HG03064 (cell line): ENCODE results near the gene LRRN4CL.
A peak's percentile ranks its signal among the peaks of the same experiment; 100 is the strongest.
"Not testable (repeated sequence)": the region's sequence is repeated elsewhere in the genome, so short reads cannot be mapped to it uniquely, and the experiment has no call there.

Experiments used
- ATAC-seq: cut with Tn5 transposase; IDR thresholded peaks from one replicate; pipeline ENCODE4 v1.9.1; 2021; ENCODE audit warnings: low read depth; ENCODE audit not compliant: unreplicated experiment

Gene LRRN4CL

DNA sequence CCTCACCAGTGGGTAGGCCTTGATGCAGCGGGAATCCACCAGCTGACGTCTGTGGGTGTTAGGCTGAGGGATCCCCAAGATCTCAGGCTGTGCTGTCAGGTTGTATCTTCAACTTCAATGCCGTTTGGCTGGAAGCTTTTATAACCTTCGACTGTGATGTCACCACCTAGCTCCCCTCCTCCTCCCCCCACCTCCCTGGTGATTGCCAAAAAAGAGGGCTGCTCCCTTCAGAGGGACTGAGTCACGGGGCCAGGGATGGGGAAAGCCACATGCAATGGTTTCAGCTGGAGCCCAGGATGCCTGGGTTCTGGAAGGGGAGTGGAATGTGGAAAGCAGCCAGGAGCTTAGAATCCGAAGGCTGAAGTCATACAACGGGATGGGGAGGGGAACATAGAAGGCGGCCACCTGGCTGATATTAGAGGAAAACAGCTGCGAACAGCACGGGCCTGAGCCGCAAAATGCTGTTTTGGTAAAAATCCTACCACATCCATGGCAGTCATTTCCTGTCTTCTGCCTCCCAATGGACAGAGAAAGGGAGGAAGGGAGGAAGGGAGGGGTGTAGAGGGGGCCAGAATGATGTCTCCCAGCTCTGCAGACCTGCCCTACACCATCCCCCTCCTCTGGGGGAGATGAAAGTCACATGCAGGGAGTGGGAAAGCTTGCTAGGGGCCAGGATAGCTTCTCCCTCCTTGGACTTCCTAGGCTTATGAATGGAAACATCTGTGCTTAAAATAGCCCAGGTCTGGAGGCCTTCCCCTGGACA is at the start of gene LRRN4CL:
LRRN4CL (minus strand) TSS at position 110 of the 763 bp plus-strand sequence. CDS start 1,022 bp downstream, outside the sequence.
- no peak for ATAC-seq

DNA sequence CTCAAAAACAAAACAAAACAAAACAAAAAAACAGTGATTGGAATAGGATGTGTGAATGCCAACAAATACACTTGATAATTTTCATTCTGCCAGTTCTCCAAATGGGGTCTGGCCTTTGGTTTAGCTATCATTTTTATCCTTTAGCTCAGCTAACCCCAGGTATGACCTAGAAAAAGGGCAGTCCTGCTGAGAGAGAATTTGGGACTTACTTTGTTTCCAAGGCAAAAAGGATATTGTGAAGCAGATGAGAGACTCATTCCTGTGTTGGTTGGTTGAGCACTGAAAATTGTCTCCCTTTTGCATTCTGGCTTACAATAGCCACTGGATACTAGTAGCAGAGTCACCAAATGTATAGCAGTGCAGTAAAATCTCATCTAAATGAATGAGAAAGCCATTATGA is 47.9 kb upstream of the LRRN4CL start:
- no peak for ATAC-seq

DNA sequence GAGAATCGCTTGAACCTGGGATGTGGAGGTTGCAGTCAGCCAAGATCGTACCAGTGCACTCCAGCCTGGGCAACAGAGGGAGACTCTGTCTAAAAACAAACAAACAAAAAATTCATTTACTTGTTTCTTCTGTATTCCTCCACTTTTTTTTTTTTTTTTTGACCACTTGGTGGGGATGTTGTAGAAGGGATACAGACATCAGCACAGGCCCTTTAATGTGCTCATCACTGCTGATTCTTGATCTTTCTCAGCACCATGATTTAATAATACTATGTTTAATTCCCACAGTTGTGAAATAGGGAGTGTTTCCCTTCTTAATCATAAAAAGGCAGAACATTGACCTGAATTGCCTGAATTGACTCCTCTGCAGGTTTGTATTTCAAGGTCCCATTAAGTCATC is 43.5 kb upstream of the LRRN4CL start:
- no peak for ATAC-seq

DNA sequence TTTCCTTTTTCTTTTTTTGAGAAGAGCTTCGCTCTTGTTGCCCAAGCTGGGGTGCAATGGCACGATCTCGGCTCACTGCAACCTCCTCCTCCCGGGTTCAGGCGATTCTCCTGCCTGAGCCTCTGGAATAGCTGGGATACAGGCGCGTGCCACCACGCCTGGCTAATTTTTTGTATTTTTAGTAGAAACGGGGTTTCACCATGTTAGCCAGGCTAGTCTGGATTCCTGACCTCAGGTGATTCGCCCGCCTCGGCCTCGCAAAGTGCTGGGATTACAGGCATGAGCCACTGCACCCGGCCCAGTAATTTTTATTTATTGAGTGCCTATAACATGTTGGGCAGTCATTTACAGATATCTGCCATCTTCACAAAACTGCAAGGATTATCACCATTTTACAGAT is 40.7 kb upstream of the LRRN4CL start:
- ATAC-seq: not testable (repeated sequence)

DNA sequence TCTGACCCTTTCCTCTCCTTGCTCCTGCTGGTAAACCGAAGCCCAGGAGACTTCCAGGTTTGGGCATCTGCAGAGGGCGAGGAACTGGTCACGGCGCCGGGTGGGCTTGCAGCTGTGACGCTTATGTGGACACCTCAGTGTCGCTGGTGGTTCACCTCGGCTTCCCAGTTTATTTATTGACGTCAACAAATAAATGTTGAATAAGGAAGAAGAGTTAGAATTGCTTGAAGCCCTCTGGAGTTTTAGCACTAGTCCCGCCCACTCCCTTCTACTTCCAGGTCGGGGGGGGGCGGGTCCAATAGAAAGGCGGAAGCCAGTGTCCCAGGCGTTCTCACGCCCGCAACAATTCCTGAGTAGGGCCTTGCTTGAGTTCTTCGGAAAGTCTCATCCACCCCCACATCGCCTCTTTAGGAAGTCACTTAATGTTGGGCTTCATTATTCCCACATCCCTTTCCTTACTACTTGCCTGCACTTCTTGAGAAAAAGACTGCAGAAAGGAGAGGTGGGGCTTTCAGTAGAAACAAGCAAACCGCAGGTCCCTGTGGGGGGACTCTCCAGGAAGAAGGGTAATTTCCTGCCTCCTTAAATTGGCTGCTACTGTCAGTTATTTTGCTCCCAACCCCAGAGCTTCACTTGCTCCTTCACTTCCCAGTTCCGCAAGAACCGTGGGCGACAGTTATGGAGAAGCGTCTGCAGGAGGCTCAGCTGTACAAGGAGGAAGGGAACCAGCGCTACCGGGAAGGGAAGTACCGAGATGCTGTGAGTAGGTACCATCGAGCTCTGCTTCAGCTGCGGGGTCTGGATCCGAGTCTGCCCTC is 39.0 kb upstream of the LRRN4CL start, which contains the start of gene TTC9C:
TTC9C (plus strand) TSS at position 316 of the 818 bp plus-strand sequence; CDS start at position 679, 363 bp downstream.
- peak; percentile 18 for ATAC-seq

DNA sequence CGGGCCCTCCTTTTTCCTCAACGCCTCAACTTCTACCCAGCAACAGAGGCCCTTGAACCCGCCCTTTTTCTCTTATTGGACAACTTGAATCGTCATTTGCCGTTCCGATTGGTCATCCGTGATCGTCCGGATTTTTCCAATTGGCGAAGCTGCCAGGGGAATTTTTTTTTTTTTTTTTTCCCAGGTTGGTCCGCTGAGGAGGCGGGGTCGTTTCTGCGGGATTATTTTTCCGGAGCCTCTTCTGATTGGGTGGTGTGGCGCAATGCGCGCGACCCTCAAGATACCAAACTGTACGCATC is 38.5 kb upstream of the LRRN4CL start:
- peak; percentile 25 for ATAC-seq

DNA sequence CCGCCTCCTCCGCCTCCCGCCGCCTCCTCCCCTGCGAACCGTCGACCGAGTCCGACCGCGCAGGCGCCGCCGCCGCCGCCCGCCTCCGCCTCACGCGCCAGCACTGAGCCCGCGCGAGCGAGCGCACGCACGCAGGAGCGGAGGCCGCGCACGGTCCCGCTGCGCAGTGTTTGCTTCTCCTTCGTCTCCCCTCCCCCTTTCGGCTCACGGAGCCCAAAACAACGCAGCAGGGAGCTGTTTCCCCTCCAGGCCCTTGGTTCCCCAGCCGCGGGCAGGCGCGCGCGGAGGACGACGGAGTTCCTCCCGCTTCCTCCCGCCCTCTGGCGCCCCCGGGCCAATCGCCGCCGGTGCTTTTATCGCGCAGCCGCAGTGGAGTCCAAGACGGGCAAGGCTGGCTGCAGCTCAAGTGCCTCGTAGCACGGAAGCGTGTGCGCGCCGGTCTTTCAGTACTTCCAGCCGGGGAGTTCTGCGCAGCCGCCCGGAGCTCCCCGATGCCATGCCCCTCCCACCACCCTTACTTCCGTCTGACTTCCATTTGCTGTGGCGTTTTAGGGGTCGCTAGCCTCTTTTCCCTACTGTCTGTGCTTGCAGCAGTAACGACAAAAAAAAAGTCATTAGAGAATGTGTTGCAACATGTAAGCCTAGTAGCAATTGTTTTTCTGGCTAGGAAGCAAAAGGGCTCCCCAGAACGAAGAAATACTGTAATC is 38.0 kb upstream of the LRRN4CL start, which contains the start of gene HNRNPUL2:
HNRNPUL2 (minus strand) TSS at position 293 of the 707 bp plus-strand sequence. CDS start 301 bp downstream, outside the sequence.
- ATAC-seq: peak; percentile 69

DNA sequence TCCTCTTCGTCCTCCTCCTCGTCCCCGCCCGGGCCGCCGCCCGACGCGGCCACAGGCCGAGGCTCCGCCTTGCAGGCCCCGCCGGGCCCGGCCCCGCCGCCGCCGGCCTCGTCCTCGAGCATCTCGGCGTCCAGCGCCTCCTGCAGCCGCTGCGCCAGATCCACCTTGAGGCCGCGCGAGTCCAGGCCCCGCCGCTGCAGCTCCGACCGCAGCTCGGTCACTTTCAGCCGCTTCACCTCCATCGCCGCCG is 37.5 kb upstream of the LRRN4CL start:
- ATAC-seq: no peak

DNA sequence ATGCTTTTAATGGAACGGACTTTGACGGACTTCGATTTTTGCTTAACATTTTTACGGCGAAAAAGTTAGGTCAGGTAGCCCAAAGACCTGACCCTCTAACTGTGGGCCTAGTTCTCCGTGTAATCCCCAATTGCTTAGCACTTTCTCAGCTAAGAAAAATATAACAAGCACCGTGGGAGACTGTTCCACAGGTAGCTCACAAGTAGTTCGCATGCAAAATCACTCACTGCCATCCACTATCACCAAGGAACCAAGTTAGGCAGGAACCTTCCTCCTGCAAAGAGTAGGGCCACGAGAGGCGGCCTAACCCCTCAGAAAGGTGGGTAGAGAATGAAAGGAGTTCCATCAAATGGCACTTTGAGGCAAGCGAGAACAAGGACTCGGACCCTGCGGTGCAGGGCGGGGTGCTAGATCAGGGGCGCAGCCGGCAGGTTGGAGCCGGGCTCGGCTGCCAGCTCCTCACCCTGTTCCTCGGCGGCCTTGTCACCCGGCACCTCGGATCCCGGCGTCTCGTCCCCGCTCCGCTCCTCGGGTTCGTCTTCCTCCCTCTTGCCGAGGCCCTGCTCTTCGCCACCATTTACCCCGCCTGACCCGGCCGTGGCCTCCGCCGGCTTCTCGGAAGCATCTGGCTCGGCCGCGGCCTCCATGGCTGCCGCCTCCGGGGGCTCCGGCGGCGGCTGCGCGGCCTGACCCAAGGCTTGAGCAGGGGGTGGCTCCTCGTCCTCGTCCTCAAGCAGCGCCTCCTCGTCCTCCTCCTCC is 37.0 kb upstream of the LRRN4CL start:
- ATAC-seq: peak; percentile 3

DNA sequence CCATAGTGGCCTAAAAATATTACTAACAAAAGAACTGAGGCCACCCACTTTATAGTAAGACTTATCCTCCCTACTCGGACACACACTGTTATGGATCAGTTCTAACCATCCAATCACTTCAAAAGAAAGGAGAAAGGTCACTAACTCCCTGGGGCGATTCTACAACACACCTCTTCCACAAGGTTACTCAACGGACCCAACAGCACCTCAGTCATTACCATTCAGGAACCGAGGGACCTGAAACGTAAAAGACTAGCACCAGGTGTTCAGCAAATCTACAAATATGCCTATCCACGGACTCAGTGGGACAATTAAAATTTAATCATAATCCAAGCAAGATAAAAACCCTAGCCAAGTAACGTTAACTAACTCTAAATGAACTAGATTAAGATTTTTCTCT is 36.3 kb upstream of the LRRN4CL start:
- ATAC-seq: no peak

DNA sequence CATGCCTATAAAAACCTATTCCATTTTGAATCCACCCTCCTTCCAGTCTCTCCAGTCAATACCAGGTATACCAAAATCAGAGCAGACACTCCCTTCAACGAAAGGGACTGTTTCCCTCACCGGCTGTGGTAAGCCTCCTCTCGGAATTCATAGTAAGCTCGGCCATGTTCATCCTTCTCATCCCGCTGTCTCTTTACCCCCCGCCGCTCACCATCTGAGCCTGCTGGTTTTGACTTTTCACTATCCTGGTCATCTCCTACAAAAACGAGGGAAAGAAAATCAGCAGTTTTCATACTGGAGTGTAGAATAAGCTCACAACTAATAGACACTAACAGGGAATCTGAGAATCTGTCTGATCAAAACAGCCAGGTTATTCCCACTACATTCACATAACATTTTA is 34.8 kb upstream of the LRRN4CL start:
- no peak for ATAC-seq

DNA sequence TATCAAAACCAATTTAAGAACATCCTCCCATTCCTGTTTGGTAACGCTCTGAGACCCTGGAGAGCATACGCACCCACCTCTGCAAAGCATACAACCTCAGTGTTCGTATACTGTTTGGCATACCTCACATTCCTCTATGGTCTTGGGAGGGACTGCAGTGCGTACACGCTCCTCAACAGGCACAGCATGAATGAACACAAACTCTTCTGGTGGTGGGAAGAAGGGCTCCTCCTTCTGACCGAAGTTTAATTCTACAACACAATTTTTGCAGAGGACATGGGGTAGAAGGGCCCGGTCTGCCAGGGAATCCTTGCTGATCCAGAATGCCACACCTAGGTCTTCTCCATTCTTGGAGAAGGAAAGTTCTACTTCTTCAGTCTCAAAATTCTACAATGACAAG is 32.7 kb upstream of the LRRN4CL start:
- no peak for ATAC-seq

DNA sequence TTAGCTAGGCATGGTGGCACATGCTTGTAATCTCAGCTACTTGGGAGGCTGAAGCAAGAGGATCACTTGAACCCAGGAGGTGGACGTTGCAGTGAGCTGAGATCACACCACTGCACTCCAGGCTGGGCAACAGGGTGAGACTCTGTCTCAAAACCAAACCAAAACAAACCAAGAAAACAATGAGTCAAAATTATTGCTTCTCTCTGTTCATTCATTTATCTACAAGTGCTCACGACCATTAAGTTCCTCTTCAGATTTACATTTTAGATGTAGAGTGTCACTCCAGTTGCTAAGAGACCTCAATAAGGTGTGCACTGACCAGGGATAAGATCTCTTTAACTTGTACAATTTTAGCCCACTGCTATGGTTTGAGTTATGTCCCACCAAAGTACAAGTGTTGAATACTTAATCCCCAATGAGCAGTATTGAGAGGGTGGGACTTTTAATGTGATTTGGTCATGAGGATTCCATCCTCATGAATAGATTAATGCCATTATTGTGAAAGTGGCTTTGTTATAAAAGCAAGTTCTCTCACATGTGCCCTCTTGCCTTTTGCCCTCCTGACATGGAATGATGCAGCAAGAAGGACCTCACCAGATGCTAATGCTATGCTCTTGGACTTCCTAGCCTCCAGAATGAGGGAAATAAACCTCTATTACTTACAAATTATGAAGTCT is 30.1 kb upstream of the LRRN4CL start:
- no peak for ATAC-seq

DNA sequence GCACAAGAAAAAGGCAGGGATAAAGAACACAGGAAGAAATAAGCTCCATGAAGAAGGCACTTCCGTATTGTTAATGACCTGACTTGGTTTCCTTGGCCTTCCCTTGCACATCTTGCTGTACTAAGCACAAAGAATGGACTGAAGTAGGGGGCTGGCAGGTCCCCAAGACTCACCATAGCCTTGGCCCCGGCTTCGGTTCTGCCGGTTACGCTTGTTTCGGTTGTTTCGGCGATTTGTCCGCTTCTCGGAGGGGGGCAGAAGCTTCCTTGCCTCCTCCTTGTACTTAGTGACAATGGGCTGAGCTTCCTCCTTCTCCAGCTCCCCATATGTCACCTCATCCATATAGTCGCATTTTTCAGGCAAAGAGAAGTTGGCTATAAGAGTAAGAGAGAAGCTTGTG is 27.5 kb upstream of the LRRN4CL start:
- no peak for ATAC-seq

DNA sequence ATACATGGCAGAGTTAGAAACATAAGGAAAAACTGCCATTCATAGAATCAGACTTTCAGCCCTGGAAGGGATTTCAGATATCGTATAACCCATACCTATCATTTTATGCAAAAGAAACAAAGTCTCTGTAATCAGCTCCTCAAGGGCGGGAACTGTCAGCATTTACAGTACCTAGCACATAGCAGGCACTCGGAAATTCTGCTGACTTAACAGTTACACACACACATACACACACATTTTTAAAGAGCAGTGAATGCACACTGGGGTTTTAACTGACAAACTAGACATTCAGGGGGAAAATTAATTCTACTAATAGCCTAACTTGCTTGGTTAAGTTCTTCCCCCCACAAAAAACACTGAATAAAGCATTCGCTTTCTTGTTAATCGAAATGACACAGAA is 26.9 kb upstream of the LRRN4CL start:
- no peak for ATAC-seq

DNA sequence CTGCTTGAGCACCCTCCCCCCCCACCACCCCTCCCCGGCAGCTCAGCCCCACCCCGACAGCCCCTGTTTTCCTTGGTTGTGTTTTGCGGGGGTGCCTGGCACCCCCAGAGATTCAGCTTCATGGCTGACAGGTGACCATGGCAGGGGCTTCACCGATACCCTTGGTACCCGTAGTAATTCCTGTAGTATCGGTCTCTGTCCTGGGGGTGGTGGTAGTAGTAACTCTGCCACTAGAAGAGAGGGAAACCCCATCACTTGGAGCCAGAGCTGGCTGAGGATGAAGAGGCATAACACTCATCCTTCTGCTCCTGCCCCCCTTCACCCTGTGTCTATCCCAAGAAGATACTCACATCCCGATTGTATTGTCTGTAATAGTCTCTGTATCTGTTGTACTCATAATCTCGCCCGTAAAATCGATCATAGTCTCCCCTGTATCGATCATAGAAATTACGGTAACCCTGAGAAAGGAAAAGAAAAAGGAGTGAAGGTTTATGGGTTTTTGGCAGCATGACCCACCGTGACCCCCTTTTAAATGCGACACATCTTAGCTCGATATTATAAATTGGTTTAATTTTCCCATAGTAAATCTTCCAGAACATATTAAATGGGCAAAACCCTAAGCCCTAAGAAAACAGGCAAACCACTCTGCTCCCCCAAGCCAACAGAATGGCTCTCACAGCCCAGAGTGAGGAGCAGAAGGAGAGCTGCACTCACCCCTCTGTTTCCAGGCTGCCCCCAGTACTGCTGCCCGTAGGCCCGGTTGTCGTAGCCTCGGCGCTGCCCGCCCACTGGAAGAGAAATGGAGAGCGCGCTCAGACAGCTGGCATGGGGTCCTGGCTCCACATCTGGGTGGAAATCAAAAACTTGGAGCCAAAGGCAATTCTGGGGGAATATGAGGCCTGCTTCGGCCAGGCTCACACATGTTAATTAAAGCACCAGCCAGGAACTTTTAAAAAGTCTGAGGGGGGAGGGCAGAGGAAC is 26.1 kb upstream of the LRRN4CL start:
- no peak for ATAC-seq

DNA sequence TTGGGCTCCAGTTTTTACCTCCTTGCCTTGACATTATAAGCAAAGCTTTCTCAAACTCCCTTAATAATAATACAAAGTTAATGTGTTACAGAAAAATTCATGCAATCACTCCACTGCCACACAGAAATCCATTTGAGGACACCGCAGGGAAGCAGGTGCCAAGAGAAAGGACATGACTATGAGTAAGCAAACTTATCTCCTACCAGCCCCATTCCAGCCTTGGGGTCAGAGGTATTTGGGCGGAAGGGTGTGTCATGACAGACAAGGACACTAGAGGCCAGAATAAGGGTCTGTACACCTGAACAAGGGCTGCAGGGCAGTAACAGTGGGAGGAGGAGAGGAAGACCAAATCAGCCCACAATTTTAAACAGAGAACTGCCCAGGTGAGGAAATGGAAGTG is 24.0 kb upstream of the LRRN4CL start:
- ATAC-seq: no peak

DNA sequence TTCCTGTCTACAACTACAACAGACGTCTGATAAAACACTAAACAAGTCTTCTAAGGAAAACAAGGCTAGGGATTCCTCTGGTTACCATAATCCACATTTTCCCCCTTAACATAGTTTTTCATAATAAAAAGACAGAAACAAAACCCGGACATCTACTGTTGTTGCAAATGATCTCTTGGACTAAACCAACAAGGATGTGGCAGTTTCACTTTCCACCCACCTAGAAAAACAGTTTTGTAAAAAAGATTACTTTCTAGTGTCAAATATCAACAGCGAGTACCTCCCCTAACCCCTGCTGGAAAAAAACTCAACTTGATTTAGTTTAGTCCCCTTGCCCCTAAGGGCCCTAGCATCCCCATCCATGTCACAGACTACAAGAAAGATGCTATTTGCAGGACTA is 23.5 kb upstream of the LRRN4CL start:
- no peak for ATAC-seq

DNA sequence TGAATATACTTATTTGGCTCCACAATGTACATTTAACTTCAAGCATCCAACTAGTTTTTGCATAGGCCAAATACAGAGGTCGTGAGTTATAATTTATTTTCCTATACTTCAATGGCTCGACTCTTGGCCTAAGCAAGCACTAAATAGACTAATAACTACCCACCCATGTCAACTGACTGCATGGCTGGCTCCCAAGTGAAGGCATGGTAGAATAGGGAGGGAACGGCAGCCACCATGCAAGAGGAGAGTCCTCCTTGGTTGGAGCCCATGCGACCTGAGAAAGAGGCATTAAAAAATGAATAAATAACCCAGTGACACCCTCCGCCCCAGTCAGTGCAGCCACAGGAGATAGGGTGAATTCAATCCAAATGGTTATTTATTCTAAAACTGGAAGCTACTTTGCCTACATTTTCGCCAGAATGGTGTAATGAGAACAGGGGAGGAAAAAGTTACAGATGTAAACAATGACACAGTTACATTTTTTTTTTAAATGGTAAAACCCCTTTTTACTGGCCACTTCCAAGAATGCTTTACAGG is 23.0 kb upstream of the LRRN4CL start:
- ATAC-seq: no peak
